Endothelial cell of umbilical vein (primary cell): Measurements from ENCODE around the gene UVRAG.

Experiments used
- CTCF ChIP-seq, 2 donors: IDR thresholded peaks; 1 replicate in 1 of 2; 2 replicates in 1 of 2; pipeline ENCODE4 v1.5.1; 2011; ENCODE audit warnings: low read length in 2 of 2, mild to moderate bottlenecking in 2 of 2, moderate library complexity in 2 of 2, control low read depth in 1 of 2, inconsistent platforms in 1 of 2, low read depth in 1 of 2; ENCODE audit not compliant: insufficient read depth in 1 of 2; ENCODE audit errors: extremely low read depth in 1 of 2
- FOS ChIP-seq: IDR thresholded peaks from 2 replicates; pipeline ENCODE4 v1.6.1; 2011; ENCODE audit warnings: mild to moderate bottlenecking, low read length, moderate library complexity, borderline replicate concordance; ENCODE audit not compliant: insufficient read depth
- GATA2 ChIP-seq: IDR thresholded peaks from 2 replicates; pipeline ENCODE4 v1.7.0; 2011; ENCODE audit warnings: low read depth, mild to moderate bottlenecking, moderate library complexity, mixed read lengths, low read length; ENCODE audit not compliant: insufficient read length, insufficient read depth
- POLR2A ChIP-seq: IDR thresholded peaks from 2 replicates; pipeline ENCODE4 v1.6.1; 2012; ENCODE audit warnings: low read depth, mild to moderate bottlenecking, control low read depth, low read length
- POLR2AphosphoS5 ChIP-seq: IDR thresholded peaks from 2 replicates; pipeline ENCODE4 v1.6.1; 2012; ENCODE audit warnings: low read depth, mild to moderate bottlenecking, control low read depth, low read length, moderate library complexity; ENCODE audit not compliant: insufficient read depth

- no peak for TF ChIP-seq CTCF (IDR thresholded peaks at IDR 0.05; ENCODE audit: extremely low read depth in 1 of 2, insufficient read depth in 1 of 2, low read depth in 1 of 2, low read length in 2 of 2)
- no peak for TF ChIP-seq POLR2A
- TF ChIP-seq POLR2AphosphoS5 = no peak
- no peak for TF ChIP-seq GATA2
- TF ChIP-seq FOS = no peak
Observed at GRCh38 chr11:76160856-76161255, 345.8 kb downstream of the UVRAG start.
